Psoas muscle (tissue), 8 donors: ENCODE results near the gene PTPRN. TPM values are rescaled to one million over a fixed set of nuclear protein-coding genes. Genes with fewer than 3 reads are reported as not detected.

ENCODE experiments used
- ATAC-seq, 4 donors: fragments of 200-7000 bp; cut with Tn5 transposase; one replicate each; pipeline ENCODE4 v1.9.1; 2020; ENCODE audit warnings: moderate library complexity in 3 of 4, mild to moderate bottlenecking in 2 of 4
- DNase-seq, 2 donors: peaks; one replicate each; pipeline ENCODE4 v3.0.0-alpha.2; 2020
- H3K27ac ChIP-seq: fragments of 200-600 bp; one replicate; pipeline ENCODE4 v1.8.0; 2022
- H3K27me3 ChIP-seq, 3 donors: fragments of 200-600 bp in 1 of 3; one replicate each; pipeline versions ENCODE4 v1.6.1 to v1.8.0; 2013 to 2022; ENCODE audit warnings: low read length in 2 of 3, mild to moderate bottlenecking in 2 of 3, moderate library complexity in 1 of 3; ENCODE audit not compliant: insufficient read depth in 3 of 3
- H3K36me3 ChIP-seq, 2 donors: fragments of 200-600 bp in 1 of 2; one replicate each; pipeline versions ENCODE4 v1.6.1 to v1.8.0; 2013 to 2022; ENCODE audit warnings: low read depth in 1 of 2, mild to moderate bottlenecking in 1 of 2, moderate library complexity in 1 of 2; ENCODE audit not compliant: insufficient read depth in 1 of 2
- H3K4me1 ChIP-seq: fragments of 200-600 bp; one replicate; pipeline ENCODE4 v1.8.0; 2022
- H3K4me3 ChIP-seq: fragments of 200-600 bp; one replicate; pipeline ENCODE4 v1.8.0; 2022; ENCODE audit warnings: mild to moderate bottlenecking
- H3K9me3 ChIP-seq: fragments of 200-600 bp; one replicate; pipeline ENCODE4 v1.8.0; 2022
- CTCF ChIP-seq: fragments of 200-600 bp; IDR thresholded peaks from one replicate; pipeline ENCODE4 v1.8.0; 2022; ENCODE audit warnings: antibody characterized with exemption
- WGBS, 3 donors: extraction: QIAGEN DNeasy Blood & Tissue Kit; methylation state at CpG; one replicate each; pipeline versions ENCODE4 v1.1.6 to v1.1.7; 2013; 5-methylcytosine and 5-hydroxymethylcytosine counted together
- intact Hi-C, 2 donors: fragments of 100-400 bp; cut with DNase I; formaldehyde crosslinking; loops; one replicate each; pipeline versions ENCODE4 v1.11.0 to v1.14.2; 2022
- polyA plus RNA-seq, 3 donors: library from polyadenylated mRNA; stranded (reverse); fragments of 200-250 nt; gene quantifications; one replicate each; pipeline ENCODE4 v1.2.3, GENCODE V29; 2013
- total RNA-seq, 4 donors: library from RNA; stranded (reverse); fragmentation: NEBNext Ultra II Directional in 2 of 4; extraction: Animal tissue kit (Norgen Biotek cat#: 25700) in 2 of 4; gene quantifications; one replicate each; pipeline versions ENCODE4 v1.2.1 to v1.2.4, GENCODE V29; 2021 to 2023
- donor health status: healthy with polysubstance abuse.
- donor health status: DM: no; HTN: no; CAD: no; lungs with moderate emphysema.
- donor health status: Bipolar disorder and iron deficiency.
- donor health status: healthy.
- donor health status: DM: yes; HTN: yes; CAD: no.
- donor health status: DM: no; HTN: no; CAD: no.
- donor health status: DM: no; HTN: no; CAD: no.
- donor health status: DM: yes; HTN: yes; CAD: no.

Gene PTPRN
- total and polyA plus RNA-seq, 7 donors, result 0.03 to 1.1 (median 0.17) TPM; not detected in 2

DNA sequence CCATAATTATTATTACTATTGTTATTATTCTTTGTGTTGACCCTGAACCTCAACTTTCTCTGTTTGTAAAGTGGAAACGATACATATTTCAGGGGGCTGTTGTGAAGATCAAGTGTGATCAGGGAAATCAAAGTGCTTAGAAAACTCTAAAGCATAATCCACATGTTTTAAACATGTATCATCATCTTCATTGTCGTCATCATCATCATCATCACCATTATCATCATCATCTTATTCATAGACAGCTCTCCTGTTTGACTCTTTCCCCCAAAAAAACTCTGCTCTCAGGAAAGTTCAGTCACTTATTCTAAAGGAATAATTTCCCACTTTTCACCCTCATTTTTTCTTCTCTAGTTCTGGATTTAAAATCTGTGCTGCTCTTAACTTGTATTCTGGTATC is 5.0 kb downstream of the PTPRN start:
- no peak for TF ChIP-seq CTCF
- no peaks in the 10 kb centered on the region for H3K4me1 ChIP-seq
- no peaks in the 10 kb centered on the region for H3K36me3 ChIP-seq
- WGBS, 3 donors, result 51 to 60% (median 54%) methylated on average over 2 of the region's 2 CpGs
- no peaks in the 10 kb centered on the region for H3K9me3 ChIP-seq
- no peak overlapping the region for H3K27ac ChIP-seq
- no peak for DNase-seq
- intact Hi-C loops, result loop anchor here (5.0 to 10.0 kb wide), 2 partner anchors 48 to 249 kb away; no protein-coding TSS in a partner anchor
- no peak for ATAC-seq
- H3K4me3 ChIP-seq, result no peak overlapping the region
- peaks cover 0 to 63% (median 9%) of the 10 kb centered on the region in 3 donors for H3K27me3 ChIP-seq

GRCh38 chr2:219302412-219302968 is 6.7 kb downstream of the PTPRN start:
- H3K9me3 ChIP-seq, result no peaks in the 10 kb centered on the region
- intact Hi-C loops, result loop anchor here (5.0 to 10.0 kb wide), 2 partner anchors 50 to 248 kb away; no protein-coding TSS in a partner anchor
- 60 to 65% (median 63%) methylated on average over 10 to 11 of the region's 11 CpGs for WGBS, 3 donors

DNA sequence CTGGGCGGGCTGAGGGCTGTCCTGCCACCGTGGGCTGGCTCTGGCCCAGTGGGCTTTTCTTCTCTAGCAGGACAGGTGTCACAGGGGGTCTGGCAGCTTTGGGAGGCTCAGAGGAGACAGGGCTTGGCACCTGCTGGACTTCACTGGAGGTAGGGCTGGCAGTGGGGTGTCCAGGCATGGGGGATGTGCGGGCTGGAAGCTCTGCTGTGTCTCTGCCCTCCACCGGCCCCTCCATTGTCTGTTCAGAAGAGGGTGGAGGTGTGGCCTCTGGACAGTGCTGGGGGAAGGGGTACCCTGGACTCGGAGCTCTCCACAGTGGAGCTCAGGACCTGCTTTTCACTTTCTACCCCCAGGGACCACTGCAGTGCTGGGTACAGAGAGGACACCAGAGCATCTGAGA is 9.2 kb downstream of the PTPRN start:
- Histone ChIP-seq H3K4me1 (peaks cover 4% of the 10 kb centered on the region), H3K9me3 (no peaks in the 10 kb centered on the region), H3K27ac (no peak overlapping the region), H3K4me3 (no peak overlapping the region), H3K27me3 (peaks cover 0 to 28% (median 6%) of the 10 kb centered on the region in 3 donors), H3K36me3 (no peaks in the 10 kb centered on the region)
- WGBS, 3 donors, result 52 to 60% (median 56%) methylated on average over 5 of the region's 5 CpGs
- no peak for ATAC-seq
- no peak for DNase-seq
- intact Hi-C loops, result loop anchor here (5.0 to 10.0 kb wide), 2 partner anchors 52 to 245 kb away; no protein-coding TSS in a partner anchor
- TF ChIP-seq CTCF, result no peak

More at GRCh38 chr2:219302412-219302968, 6.7 kb downstream of the PTPRN start:
- DNase-seq (no peak), ATAC-seq (no peak)
- peaks cover 0 to 48% (median 6%) of the 10 kb centered on the region in 3 donors for H3K27me3 ChIP-seq
- H3K27ac ChIP-seq, result no peak overlapping the region
- no peak overlapping the region for H3K4me3 ChIP-seq
- H3K4me1 ChIP-seq, result no peaks in the 10 kb centered on the region
- H3K36me3 ChIP-seq, result no peaks in the 10 kb centered on the region
- no peak for TF ChIP-seq CTCF

GRCh38 chr2:219299372-219299760 is 9.8 kb downstream of the PTPRN start:
- no peak overlapping the region for H3K4me3 ChIP-seq
- intact Hi-C loops, result loop anchor here in 1 of 2 donors (5.0 to 10.0 kb wide), 2 partner anchors 55 to 137 kb away; partner anchors contain the start of genes GLB1L, NHEJ1 and STK16
- DNase-seq (no peak), ATAC-seq (no peak)
- no peak overlapping the region for H3K27ac ChIP-seq
- H3K36me3 ChIP-seq, result no peaks in the 10 kb centered on the region
- no peak for TF ChIP-seq CTCF
- peaks cover 4% of the 10 kb centered on the region for H3K4me1 ChIP-seq
- H3K27me3 ChIP-seq, result peaks cover 0 to 21% (median 6%) of the 10 kb centered on the region in 3 donors
- H3K9me3 ChIP-seq, result no peaks in the 10 kb centered on the region
- 74 to 85% (median 79%) methylated on average over 6 of the region's 6 CpGs for WGBS, 3 donors
